ENCODE results near the gene PAEP.
"Not testable (repeated sequence)": the region's sequence is repeated elsewhere in the genome, so short reads cannot be mapped to it uniquely, and the experiment has no call there.

PAEP gene

DNA sequence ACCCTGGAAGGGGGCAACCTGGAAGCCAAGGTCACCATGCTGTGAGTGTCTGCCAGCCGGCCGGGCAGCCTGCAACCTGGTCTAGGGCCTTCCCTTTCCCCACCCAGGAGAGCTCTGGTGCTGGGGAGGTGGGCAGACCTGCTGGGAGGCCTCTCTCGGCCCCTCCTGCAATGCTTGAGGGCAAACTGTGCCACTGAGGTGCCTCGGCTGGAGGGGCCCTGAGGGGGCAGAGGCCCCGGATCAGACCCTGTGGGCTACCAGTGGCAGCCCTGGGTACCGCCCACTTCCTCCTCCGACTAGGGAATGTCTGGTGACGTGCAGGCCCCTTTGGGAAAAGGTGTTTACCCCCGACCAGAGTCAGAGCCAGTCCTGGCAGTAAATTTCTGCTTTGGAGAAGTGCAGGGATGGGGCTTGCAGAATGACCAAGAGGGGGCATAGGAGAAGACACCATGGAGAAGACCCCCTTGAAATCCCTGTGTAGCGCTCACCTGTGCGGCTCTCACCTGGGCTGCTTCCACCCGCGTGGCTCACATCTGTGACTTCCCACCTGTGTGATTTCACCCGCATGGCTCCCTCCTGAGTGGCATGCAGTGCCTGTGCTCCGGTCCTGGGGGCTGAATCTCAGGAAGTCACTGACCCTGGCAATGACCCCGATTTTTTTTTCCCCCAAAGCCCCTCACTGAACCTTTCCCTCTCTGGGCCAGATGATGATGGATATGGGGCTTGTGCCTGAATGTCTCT, 39.2 kb upstream of the PAEP start:
- H3K4me1 ChIP-seq (ENCODE audit: insufficient read depth, low read length): peaks cover 12% of the 10 kb centered on the region; the same call in 1 of the 2 replicates
- no peak overlapping the region for H3K9ac ChIP-seq (ENCODE audit: low read depth, low read length)
- no peaks in the 10 kb centered on the region for H3K36me3 ChIP-seq (ENCODE audit: insufficient read depth, low read length)
- H3K9me3 ChIP-seq (ENCODE audit: control insufficient read depth, insufficient read depth, low read length): no peaks in the 10 kb centered on the region

DNA sequence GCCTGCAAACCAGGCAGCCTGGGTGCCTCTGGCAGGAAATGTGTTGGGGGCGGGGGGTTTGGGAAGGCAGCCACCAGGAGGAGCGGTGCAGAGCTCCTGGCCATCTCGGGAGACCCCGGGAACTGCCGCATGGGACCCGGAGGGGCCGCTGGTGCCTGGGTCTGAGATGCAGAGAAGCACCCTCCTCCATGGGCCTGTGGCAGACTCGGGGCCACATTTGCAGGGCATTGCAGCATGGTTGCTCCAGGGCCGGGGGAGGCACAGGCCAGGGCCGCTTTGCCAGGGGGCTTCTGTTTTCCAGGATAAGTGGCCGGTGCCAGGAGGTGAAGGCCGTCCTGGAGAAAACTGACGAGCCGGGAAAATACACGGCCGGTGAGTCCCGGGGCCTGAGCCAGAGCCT, 38.6 kb upstream of the PAEP start:
- no peaks in the 10 kb centered on the region for H3K36me3 ChIP-seq (ENCODE audit: insufficient read depth, low read length)
- H3K9ac ChIP-seq (ENCODE audit: low read depth, low read length): no peak overlapping the region
- H3K9me3 ChIP-seq (ENCODE audit: control insufficient read depth, insufficient read depth, low read length): no peaks in the 10 kb centered on the region
- H3K4me1 ChIP-seq (ENCODE audit: insufficient read depth, low read length): peaks cover 12% of the 10 kb centered on the region; the same call in 1 of the 2 replicates

DNA sequence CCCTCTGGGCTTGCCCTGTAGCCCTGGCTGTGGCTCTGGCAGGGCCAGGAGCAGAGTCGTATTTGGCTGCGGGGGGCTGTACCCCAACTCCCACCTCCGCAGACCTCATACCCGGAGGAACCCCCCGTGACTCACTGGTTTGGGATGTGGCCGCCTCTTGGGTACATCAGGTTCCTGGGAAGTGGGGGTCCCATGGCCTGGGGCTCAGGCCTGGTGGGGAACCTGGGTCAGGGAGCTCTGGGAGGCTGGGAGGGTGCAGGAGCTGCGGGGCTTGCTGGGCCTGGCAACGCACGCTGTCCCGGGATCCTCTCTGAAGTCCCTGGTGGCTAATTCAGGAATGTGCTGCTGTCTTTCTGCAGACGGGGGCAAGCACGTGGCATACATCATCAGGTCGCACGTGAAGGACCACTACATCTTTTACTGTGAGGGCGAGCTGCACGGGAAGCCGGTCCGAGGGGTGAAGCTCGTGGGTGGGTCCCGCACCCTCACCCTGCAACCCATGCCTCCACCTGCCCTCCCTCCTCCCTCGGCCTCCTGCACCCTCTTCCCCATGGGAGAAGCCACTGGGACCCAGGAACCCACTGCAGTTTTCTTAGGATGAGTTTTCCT, 37.9 kb upstream of the PAEP start:
- Histone ChIP-seq H3K9me3 (ENCODE audit: control insufficient read depth, insufficient read depth, low read length) (no peaks in the 10 kb centered on the region), H3K9ac (ENCODE audit: low read depth, low read length) (no peak overlapping the region), H3K4me1 (ENCODE audit: insufficient read depth, low read length) (peaks cover 12% of the 10 kb centered on the region; the same call in 1 of the 2 replicates), H3K36me3 (ENCODE audit: insufficient read depth, low read length) (no peaks in the 10 kb centered on the region)

DNA sequence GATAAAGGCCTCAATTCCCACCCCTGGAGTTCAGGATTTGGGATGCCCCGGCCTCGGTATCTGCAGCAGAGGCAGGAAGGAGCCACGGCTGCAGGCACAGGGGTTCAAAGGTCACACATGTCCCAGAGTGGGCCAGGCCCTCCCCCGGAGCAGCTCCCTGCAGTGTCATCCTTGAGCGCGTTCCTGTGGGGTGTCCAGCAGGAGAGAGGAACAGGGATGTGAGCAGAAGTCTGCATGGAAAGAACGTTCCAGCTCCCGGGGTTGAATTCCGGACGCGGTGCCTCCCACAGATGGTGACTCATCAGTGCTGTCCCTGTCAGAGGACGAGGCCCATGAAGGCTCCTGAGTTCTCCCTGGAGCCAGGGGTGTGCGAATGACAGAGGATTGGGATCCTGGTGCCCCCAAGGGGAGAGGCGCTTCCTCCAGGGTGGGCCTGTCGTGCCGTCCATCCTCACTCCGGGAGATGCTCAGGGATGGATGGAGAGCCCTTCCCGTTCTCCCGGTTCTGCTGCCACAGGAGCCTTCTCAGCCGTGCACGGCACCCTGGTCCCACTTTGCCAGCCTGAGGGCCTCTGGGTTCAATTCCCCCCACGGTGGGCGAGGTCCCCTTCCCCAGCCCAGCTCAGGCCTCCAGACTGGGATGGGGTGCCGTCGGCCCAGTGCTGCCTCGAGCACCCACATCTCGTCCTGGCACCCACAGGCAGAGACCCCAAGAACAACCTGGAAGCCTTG, 37.3 kb upstream of the PAEP start:
- Histone ChIP-seq H3K36me3 (ENCODE audit: insufficient read depth, low read length) (no peaks in the 10 kb centered on the region), H3K4me1 (ENCODE audit: insufficient read depth, low read length) (peaks cover 12% of the 10 kb centered on the region; the same call in 1 of the 2 replicates), H3K9ac (ENCODE audit: low read depth, low read length) (no peak overlapping the region), H3K9me3 (ENCODE audit: control insufficient read depth, insufficient read depth, low read length) (no peaks in the 10 kb centered on the region)

DNA sequence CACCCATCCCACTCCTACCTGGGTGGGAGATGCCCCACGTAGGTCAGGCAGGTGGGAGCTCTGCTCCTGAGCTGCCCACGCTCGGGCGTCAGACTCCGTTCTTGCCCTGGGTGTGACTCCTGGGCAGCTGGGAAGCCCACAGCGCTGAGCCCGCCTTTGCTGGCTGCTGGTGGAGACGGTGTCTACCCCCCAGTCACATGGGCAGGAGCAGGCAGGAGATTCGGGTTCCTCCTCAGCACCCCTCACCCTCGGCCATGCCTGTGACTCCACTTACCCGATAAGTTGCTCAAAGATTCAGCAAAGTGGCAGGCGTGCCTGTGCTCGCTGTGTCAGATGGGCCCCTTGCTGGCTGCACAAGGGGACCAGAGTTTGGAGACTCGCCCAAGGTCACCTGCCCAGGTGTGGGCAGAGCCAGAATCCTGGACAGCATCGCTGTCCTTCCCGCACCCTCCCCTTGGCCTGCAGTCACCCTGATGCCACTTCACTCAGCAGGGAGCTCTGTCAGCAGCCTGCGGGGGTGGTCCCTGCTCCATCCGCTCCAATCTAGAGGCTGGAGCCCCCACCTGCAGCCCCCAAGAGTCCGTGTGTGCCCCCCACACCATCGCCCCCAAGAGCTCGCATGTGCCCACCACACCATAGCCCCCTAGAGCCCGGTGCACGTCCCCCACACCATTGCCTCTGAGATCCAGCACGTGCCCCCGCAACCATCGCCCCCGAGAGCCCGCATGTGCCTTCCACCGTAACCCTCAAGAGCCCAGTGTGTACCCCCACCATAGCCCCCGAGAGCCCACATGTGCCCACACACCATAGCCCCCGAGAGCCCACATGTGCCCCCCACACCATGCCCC, 36.1 kb upstream of the PAEP start:
- Histone ChIP-seq H3K36me3 (ENCODE audit: insufficient read depth, low read length) (no peaks in the 10 kb centered on the region), H3K9me3 (ENCODE audit: control insufficient read depth, insufficient read depth, low read length) (no peaks in the 10 kb centered on the region), H3K4me1 (ENCODE audit: insufficient read depth, low read length) (peaks cover 12% of the 10 kb centered on the region; the same call in 1 of the 2 replicates), H3K9ac (ENCODE audit: low read depth, low read length) (no peak overlapping the region)

DNA sequence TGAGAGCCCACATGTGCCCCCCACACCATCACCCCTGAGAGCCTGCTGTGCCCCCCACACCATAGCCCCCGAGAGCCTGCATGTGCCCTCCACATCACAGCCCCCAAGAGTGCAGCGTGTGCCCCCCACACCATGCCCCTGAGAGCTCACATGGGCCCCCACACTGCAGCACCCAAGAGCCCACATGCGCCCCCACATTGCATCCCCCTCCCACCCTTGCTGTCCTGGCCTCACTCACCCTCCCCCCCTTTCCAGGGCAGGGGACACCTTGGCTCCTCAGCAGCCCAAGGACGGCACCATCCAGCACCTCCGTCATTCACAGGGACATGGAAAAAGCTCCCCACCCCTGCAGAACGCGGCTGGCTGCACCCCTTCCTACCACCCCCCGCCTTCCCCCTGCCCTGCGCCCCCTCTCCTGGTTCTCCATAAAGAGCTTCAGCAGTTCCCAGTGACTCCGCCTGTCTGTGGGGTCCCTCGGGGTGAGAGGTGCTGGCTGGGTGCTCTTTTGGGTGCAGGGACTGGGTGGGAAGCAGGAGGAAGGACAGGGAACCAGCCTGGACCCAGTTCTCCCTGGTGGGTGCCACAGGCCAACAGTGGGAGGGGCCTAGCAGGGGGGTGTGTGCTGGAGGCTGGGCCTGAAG, 35.3 kb upstream of the PAEP start:
- Histone ChIP-seq H3K9ac (ENCODE audit: low read depth, low read length) (no peak overlapping the region), H3K36me3 (ENCODE audit: insufficient read depth, low read length) (no peaks in the 10 kb centered on the region), H3K4me1 (ENCODE audit: insufficient read depth, low read length) (peaks cover 12% of the 10 kb centered on the region; the same call in 1 of the 2 replicates), H3K9me3 (ENCODE audit: control insufficient read depth, insufficient read depth, low read length) (no peaks in the 10 kb centered on the region)

DNA sequence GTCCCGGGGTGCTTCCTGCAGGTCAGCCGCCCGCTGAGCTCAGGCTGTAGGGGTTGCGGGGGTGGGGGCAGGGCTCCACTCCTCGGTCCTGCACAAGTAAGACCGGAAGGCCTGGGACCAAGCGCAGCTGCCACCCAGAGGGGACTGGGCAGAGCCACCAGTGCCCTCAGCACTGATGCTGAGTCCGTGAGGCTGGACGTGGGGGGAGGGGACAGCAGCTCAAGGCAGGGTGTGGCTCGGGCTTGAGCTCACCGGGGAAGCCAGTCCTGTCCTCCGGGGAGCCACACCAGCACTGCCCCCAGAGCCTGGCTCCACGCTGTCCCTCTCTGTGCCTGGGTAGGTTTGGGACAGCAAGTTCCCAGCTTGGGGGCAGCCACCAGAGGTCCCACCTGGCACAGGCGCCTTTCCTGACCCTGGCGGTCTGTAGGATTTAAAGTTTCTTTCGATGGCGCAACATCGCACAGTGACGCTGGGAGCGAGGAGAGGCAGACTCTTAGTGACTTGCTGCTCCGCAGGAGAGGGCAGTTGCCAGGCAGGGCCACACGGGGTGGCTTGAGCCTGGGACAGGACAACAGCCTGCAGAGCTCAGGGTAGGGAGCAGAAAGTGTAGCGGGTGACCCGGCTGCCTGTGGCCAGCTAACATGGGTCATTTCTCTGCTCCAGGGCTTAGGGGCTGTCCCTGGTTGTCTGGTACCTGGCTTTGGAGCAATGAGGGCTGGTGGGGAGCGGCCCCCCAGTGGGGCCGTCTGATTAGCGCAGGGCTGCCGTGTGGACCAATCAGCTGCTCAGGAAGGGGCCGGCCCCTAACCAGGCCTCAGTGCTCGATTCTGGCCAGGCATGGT, 34.6 kb upstream of the PAEP start:
- H3K36me3 ChIP-seq (ENCODE audit: insufficient read depth, low read length): no peaks in the 10 kb centered on the region
- H3K4me1 ChIP-seq (ENCODE audit: insufficient read depth, low read length): peaks cover 12% of the 10 kb centered on the region; the same call in 1 of the 2 replicates
- peak overlapping the region; percentile 2; the same call in 1 of the 2 replicates for H3K9ac ChIP-seq (ENCODE audit: low read depth, low read length)
- no peaks in the 10 kb centered on the region for H3K9me3 ChIP-seq (ENCODE audit: control insufficient read depth, insufficient read depth, low read length)

DNA sequence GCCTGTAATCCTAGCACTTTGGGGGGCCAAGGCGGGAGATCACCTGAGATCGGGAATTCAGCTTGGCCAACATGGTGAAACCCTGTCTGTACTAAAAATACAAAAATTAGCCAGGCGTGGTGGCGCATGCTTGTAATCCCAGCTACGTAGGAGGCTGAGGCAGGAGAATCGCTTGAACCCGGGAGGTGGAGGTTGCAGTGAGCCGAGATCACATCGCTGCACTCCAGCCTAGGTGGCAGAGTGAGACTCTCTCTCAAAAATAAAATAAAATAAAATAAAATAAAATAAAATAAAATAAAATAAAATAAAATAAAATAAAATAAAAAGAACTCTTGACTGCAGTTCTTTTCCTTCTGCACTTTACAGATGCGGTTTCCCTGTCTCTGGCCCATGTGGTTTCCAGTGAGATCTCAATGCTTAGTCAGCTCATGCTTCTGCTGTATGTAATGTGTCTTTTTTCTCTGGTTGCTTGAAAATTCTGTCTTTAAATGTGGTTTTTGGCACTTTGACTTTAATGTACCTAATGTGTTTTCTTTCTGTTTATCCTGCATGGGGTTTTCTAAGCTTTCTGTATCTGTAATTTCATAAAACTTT, 32.6 kb upstream of the PAEP start:
- not testable (repeated sequence) for H3K4me1 ChIP-seq (ENCODE audit: insufficient read depth, low read length); H3K36me3 ChIP-seq (ENCODE audit: insufficient read depth, low read length); H3K9ac ChIP-seq (ENCODE audit: low read depth, low read length); H3K9me3 ChIP-seq (ENCODE audit: control insufficient read depth, insufficient read depth, low read length)

DNA sequence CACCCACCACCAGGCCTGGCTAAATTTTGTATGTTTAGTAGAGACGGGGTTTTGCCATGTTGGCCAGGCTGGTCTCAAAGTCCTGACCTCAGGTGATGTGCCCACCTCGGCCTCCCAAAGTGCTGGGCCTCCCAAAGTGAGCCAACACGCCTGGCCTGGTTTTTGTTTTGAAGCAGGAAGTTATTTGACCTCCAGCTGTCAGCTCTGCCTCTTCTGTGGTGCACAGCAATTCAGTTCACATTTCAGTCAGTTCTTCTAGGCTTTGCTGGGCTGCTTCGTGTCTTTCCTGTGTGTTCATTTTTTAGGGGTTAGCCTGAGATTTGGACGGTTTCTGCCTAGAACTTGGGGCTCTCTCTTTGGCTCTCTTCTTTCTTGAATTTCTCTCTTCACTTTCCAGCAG, 31.4 kb upstream of the PAEP start:
- peaks cover 6% of the 10 kb centered on the region; the same call in 1 of the 2 replicates for H3K4me1 ChIP-seq (ENCODE audit: insufficient read depth, low read length)
- no peaks in the 10 kb centered on the region for H3K36me3 ChIP-seq (ENCODE audit: insufficient read depth, low read length)
- H3K9ac ChIP-seq (ENCODE audit: low read depth, low read length): no peak overlapping the region
- H3K9me3 ChIP-seq (ENCODE audit: control insufficient read depth, insufficient read depth, low read length): no peaks in the 10 kb centered on the region

DNA sequence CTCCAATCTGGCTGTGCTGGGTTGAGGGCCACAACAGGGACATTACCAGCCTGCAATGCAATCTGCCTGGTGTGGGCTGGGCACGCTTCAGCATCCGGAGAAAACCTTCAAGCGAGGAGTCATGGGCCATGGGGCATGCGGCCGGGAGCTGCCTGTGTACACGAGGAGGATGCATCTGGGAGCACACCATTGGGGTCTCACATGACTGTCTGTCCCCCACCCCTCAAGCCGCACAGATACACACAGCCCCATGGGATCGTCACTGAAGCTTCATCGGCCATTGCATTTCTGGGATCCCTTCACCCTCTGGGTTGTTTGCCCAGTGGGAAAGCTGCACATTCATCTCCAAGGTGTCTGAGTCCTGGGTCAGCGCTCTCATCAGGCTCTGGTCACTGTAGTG, 30.5 kb upstream of the PAEP start:
- Histone ChIP-seq H3K9ac (ENCODE audit: low read depth, low read length) (no peak overlapping the region), H3K9me3 (ENCODE audit: control insufficient read depth, insufficient read depth, low read length) (no peaks in the 10 kb centered on the region), H3K4me1 (ENCODE audit: insufficient read depth, low read length) (peaks cover 6% of the 10 kb centered on the region; the same call in 1 of the 2 replicates), H3K36me3 (ENCODE audit: insufficient read depth, low read length) (no peaks in the 10 kb centered on the region)

DNA sequence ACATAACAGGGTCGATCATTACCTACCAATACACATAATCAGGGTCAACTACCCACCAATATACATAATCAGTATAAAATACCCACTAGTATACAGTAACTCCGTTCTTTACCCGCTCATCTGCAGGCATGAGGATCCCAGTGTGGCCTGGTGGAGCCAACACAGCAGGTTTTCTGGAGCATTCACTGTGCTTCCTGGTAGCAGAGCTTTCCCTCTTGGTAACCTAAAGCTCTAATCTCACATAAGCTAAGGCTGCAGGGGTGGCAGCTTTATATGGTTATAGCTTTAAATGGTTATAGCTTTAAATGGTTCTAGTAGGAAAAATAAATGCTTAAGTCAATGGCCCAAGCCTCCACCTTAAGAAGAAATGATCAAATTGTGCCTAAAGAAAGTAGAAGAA, 28.4 kb upstream of the PAEP start:
- Histone ChIP-seq H3K36me3 (ENCODE audit: insufficient read depth, low read length) (no peaks in the 10 kb centered on the region), H3K4me1 (ENCODE audit: insufficient read depth, low read length) (no peaks in the 10 kb centered on the region)

DNA sequence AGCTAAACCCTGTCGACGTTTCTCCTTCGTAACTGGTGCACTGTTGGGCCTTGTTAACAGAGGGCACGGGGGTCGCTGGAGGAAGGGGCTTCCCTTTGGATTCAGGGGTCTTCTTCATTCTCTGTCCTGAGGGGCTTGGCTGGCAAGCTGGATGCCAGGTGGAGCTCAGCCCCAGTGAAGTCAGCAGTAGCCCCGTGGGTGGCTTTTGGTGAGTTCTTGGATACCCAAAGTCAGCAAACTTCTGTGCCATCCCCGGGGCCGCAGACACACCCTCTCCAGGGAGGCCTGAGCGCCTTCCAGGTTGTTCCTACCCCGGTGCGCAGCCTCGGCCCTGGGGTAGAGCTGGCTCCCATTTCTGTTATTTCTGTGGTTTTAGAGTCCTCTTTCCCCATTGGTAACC, 27.9 kb upstream of the PAEP start:
- Histone ChIP-seq H3K9ac (ENCODE audit: low read depth, low read length) (no peak overlapping the region), H3K4me1 (ENCODE audit: insufficient read depth, low read length) (no peaks in the 10 kb centered on the region), H3K36me3 (ENCODE audit: insufficient read depth, low read length) (no peaks in the 10 kb centered on the region), H3K9me3 (ENCODE audit: control insufficient read depth, insufficient read depth, low read length) (no peaks in the 10 kb centered on the region)

More for the DNA sequence above, 28.4 kb upstream of the PAEP start:
- H3K9ac ChIP-seq (ENCODE audit: low read depth, low read length): no peak overlapping the region
- no peaks in the 10 kb centered on the region for H3K9me3 ChIP-seq (ENCODE audit: control insufficient read depth, insufficient read depth, low read length)
